C4-2B (cell line): Measurements from ENCODE around the gene PRDX4.

Source experiments
- ZFX ChIP-seq: fragments of 450-650 bp; IDR thresholded peaks from 2 replicates; pipeline ENCODE4 v1.6.1; 2017
- TF ChIP-seq, protein P1 (sequence below): fragments of 450-650 bp; conservative IDR thresholded peaks from 2 replicates; pipeline ENCODE4 v1.5.1; 2017; ENCODE audit warnings: mild to moderate bottlenecking

DNA sequence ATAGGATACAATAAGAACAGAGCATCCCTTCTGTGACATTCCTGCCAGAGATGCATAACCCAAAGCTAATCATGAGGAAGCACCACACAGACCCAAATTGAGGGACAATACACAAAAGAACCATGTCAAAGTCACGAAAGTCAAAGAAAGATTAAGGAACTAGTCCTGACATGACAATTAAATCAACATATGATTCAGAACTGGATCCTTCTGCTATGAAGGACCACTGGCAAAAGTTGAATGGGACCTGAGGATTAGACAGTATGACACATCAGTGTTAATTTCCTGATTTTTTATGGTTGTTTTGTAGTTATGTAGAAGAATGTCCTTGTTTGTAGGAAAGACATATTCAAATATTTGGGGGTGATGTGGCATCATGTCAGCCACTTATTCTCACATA, 61.9 kb downstream of the PRDX4 start:
- TF ChIP-seq, protein P1, sequence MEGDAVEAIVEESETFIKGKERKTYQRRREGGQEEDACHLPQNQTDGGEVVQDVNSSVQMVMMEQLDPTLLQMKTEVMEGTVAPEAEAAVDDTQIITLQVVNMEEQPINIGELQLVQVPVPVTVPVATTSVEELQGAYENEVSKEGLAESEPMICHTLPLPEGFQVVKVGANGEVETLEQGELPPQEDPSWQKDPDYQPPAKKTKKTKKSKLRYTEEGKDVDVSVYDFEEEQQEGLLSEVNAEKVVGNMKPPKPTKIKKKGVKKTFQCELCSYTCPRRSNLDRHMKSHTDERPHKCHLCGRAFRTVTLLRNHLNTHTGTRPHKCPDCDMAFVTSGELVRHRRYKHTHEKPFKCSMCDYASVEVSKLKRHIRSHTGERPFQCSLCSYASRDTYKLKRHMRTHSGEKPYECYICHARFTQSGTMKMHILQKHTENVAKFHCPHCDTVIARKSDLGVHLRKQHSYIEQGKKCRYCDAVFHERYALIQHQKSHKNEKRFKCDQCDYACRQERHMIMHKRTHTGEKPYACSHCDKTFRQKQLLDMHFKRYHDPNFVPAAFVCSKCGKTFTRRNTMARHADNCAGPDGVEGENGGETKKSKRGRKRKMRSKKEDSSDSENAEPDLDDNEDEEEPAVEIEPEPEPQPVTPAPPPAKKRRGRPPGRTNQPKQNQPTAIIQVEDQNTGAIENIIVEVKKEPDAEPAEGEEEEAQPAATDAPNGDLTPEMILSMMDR = no peak
- no peak for TF ChIP-seq ZFX
